WTC11 (cell line): ENCODE measurements around the gene KLHDC4. TPM values are rescaled to one million over a fixed set of nuclear protein-coding genes. Genes with fewer than 3 reads are reported as not detected.

Source experiments
- ATAC-seq: fragments of 200-7000 bp; cut with Tn5 transposase; 2 replicates; pipeline ENCODE4 v1.10.0; 2021; ENCODE audit warnings: mild to moderate bottlenecking, moderate library complexity
- CTCF ChIA-PET: fragments of 300-600 bp; sonication (Branson Sonifier 250); formaldehyde crosslinking; loops from one replicate; lab custom pipeline; 2021; ENCODE audit warnings: antibody characterized with exemption; lab: Charles Lee
- POLR2A ChIA-PET: fragments of 350-600 bp; sonication (Branson Sonifier 250); formaldehyde crosslinking; loops from one replicate; lab custom pipeline; 2021; ENCODE audit warnings: antibody characterized with exemption; lab: Charles Lee
- DNase-seq: peaks from one replicate; pipeline ENCODE4 v3.0.0; 2021; ENCODE audit warnings: low spot score
- H3K27ac Mint-ChIP-seq: 2 replicates; pipeline ENCODE4 v1.8.0; 2021; ENCODE audit warnings: mixed read lengths
- H3K27me3 Mint-ChIP-seq: 2 replicates; pipeline ENCODE4 v1.8.0; 2021; ENCODE audit warnings: low read depth, mild to moderate bottlenecking, moderate library complexity, mixed read lengths
- H3K36me3 Mint-ChIP-seq: 2 replicates; pipeline ENCODE4 v1.8.0; 2021; ENCODE audit warnings: mixed read lengths
- H3K4me1 Mint-ChIP-seq: 2 replicates; pipeline ENCODE4 v1.8.0; 2022; ENCODE audit warnings: mixed read lengths
- H3K4me3 Mint-ChIP-seq: 2 replicates; pipeline ENCODE4 v1.8.0; 2021; ENCODE audit warnings: mild to moderate bottlenecking, moderate library complexity, mixed read lengths
- H3K9me3 Mint-ChIP-seq: 2 replicates; pipeline ENCODE4 v1.8.0; 2021; ENCODE audit warnings: mixed read lengths
- CDX4 ChIP-seq: fragments of 250-450 bp; sonication (Bioruptor Pico); IDR thresholded peaks from 2 replicates; pipeline ENCODE4 v1.9.0; 2021; ENCODE audit warnings: moderate library complexity, mild to moderate bottlenecking, inconsistent platforms, borderline replicate concordance
- FOXJ3 ChIP-seq: sonication (generic); formaldehyde crosslinking; IDR thresholded peaks from 2 replicates; pipeline ENCODE4 v1.9.0; 2021; ENCODE audit warnings: missing genetic modification reagents, mild to moderate bottlenecking, borderline replicate concordance
- JUN ChIP-seq: sonication (generic); formaldehyde crosslinking; IDR thresholded peaks from 2 replicates; pipeline ENCODE4 v1.8.0; 2023; ENCODE audit warnings: mild to moderate bottlenecking, missing genetic modification reagents
- SOX15 ChIP-seq: fragments of 250-450 bp; sonication (Bioruptor Pico); IDR thresholded peaks from 2 replicates; pipeline ENCODE4 v1.9.0; 2021; ENCODE audit warnings: mild to moderate bottlenecking
- ZNF219 ChIP-seq: sonication (generic); formaldehyde crosslinking; IDR thresholded peaks from 2 replicates; pipeline ENCODE4 v1.8.0; 2023; ENCODE audit warnings: missing genetic modification reagents, mild to moderate bottlenecking, borderline replicate concordance
- ZNF232 ChIP-seq: sonication (generic); formaldehyde crosslinking; IDR thresholded peaks from 2 replicates; pipeline ENCODE4 v1.8.0; 2022; ENCODE audit warnings: mild to moderate bottlenecking, missing genetic modification reagents
- ZNF416 ChIP-seq: fragments of 250-450 bp; sonication (Bioruptor Pico); IDR thresholded peaks from 2 replicates; pipeline ENCODE4 v1.9.0; 2021; ENCODE audit warnings: mild to moderate bottlenecking, inconsistent platforms
- ZNF512 ChIP-seq: sonication (generic); formaldehyde crosslinking; IDR thresholded peaks from 2 replicates; pipeline ENCODE4 v1.8.1; 2022; ENCODE audit warnings: missing genetic modification reagents, borderline replicate concordance
- total RNA-seq: library from RNA; stranded (reverse); gene quantifications from 3 replicates; pipeline ENCODE4 v1.2.3, GENCODE V29; 2021
- TF ChIP-seq, protein P1 (sequence below): sonication (generic); formaldehyde crosslinking; IDR thresholded peaks from 2 replicates; pipeline ENCODE4 v1.8.0; 2022; ENCODE audit warnings: missing genetic modification reagents
- TF ChIP-seq, protein P2 (sequence below): sonication (generic); formaldehyde crosslinking; IDR thresholded peaks from 2 replicates; pipeline ENCODE4 v1.8.0; 2022; ENCODE audit warnings: mild to moderate bottlenecking, missing genetic modification reagents

KLHDC4 gene
- total RNA-seq, 1 experiment from 2014 or later = 63.6 TPM

GRCh38 chr16:87762620-87763019, 3.2 kb downstream of the KLHDC4 start (continued):
- TF ChIP-seq, protein P1, sequence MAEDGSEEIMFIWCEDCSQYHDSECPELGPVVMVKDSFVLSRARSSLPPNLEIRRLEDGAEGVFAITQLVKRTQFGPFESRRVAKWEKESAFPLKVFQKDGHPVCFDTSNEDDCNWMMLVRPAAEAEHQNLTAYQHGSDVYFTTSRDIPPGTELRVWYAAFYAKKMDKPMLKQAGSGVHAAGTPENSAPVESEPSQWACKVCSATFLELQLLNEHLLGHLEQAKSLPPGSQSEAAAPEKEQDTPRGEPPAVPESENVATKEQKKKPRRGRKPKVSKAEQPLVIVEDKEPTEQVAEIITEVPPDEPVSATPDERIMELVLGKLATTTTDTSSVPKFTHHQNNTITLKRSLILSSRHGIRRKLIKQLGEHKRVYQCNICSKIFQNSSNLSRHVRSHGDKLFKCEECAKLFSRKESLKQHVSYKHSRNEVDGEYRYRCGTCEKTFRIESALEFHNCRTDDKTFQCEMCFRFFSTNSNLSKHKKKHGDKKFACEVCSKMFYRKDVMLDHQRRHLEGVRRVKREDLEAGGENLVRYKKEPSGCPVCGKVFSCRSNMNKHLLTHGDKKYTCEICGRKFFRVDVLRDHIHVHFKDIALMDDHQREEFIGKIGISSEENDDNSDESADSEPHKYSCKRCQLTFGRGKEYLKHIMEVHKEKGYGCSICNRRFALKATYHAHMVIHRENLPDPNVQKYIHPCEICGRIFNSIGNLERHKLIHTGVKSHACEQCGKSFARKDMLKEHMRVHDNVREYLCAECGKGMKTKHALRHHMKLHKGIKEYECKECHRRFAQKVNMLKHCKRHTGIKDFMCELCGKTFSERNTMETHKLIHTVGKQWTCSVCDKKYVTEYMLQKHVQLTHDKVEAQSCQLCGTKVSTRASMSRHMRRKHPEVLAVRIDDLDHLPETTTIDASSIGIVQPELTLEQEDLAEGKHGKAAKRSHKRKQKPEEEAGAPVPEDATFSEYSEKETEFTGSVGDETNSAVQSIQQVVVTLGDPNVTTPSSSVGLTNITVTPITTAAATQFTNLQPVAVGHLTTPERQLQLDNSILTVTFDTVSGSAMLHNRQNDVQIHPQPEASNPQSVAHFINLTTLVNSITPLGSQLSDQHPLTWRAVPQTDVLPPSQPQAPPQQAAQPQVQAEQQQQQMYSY (CRISPR knock-in tag) = no peak
- TF ChIP-seq SOX15 (no peak), ZNF416 (CRISPR knock-in tag) (no peak), ZNF219 (CRISPR knock-in tag) (no peak)

DNA sequence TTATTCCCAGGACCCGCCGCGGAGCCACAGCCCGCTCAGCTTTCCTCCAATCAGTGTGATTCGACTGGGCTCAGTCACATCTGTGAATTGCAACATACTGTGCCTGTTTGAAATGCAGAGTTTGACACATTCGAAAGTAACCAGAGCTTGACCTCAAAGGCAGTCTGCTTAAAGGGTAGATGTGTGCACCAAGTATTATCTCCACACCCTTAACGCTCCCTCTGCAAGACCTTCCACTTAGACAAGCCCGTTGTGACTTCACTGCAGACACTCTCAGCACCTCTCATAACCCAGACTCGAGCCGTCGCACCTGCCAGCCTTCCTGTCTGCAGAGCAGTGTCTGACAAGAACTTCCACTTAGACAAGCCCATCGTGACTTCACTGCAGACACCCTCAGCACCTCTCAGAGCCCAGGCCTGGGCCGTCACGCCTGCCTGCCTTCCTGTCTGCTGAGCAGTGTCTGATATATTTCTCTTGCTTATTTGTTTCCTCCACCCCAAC, 3.7 kb downstream of the KLHDC4 start:
- Mint-ChIP-seq H3K4me3 (no peak overlapping the region), H3K27ac (0 out of 2 replicates have a peak overlapping the region, but pooled peaks have one; percentile 42), H3K9me3 (no peaks in the 10 kb centered on the region), H3K27me3 (no peaks in the 10 kb centered on the region), H3K4me1 (peaks cover 6% of the 10 kb centered on the region; the same call in 1 of the 2 replicates), H3K36me3 (peaks cover 44% of the 10 kb centered on the region)
- ChIA-PET POLR2A (no interaction called here), CTCF (interaction anchor here (0.7 kb wide), 1 partner anchor 15 kb away, joined by 7 read pairs; no protein-coding TSS in a partner anchor)
- DNase-seq (no peak), ATAC-seq (no peak)
- no peak for TF ChIP-seq ZNF512 (CRISPR knock-in tag)
- TF ChIP-seq ZNF232 (CRISPR knock-in tag) = no peak

DNA sequence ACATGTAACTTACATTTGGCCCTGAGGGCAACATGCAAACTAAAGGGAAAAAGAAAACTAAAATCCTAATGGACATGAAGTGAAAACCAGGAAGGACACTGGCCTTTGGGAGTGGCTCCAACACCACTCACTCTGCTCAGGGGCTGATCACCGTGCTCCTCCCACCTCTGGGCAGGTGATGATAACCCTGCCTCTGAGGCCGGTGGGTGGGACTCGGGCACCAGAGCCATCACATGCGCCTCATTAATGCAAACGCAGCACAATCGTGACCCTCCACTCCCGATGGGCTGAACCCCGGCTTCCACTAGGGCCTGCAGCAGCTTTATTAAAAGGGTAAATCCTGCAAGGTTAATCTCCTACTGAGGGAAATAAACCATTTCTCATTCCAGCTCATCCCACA, 4.7 kb downstream of the KLHDC4 start:
- ATAC-seq (no peak), DNase-seq (no peak)
- Mint-ChIP-seq H3K4me1 (peaks cover 6% of the 10 kb centered on the region; the same call in 1 of the 2 replicates), H3K27me3 (no peaks in the 10 kb centered on the region), H3K27ac (no peak overlapping the region), H3K4me3 (no peak overlapping the region), H3K36me3 (peaks cover 51% of the 10 kb centered on the region), H3K9me3 (no peaks in the 10 kb centered on the region)
- ChIA-PET POLR2A (no interaction called here), CTCF (no interaction called here)
- TF ChIP-seq FOXJ3 (CRISPR knock-in tag) (no peak), ZNF232 (CRISPR knock-in tag) (no peak)

DNA sequence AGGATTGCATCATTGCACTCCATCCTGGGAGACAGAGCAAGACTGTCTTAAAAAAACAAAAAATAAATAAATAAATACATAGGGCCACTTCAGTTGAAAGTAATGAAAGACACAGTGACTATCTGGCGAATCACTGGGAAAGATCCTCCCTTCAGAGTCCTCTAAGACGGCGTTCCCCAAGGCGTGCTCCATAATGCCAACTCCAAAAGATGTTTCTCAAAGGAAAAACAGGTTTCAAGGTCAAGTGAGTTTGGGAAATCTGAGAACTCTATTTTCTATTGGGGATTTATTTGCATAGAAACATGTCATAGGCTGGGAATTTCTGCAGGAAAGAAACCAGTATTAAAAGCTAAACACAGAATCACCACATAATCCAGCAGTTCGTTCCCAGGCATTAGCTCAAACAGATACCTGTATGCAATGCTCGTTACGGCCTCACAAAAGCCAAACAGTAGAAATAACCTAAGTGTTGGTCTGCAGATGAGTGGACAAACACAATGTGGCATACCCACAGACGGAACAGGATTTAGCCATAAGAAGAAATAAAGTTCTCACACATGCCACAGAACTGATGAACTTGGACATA, 7.9 kb downstream of the KLHDC4 start:
- no peaks in the 10 kb centered on the region for H3K4me1 Mint-ChIP-seq

More for the DNA sequence above, 7.9 kb downstream of the KLHDC4 start:
- POLR2A ChIA-PET = no interaction called here
- Mint-ChIP-seq H3K27me3 (no peaks in the 10 kb centered on the region), H3K36me3 (peaks cover 70% of the 10 kb centered on the region), H3K27ac (no peak overlapping the region), H3K4me3 (no peak overlapping the region), H3K9me3 (no peaks in the 10 kb centered on the region)
- CTCF ChIA-PET = interaction anchor here (1.5 kb wide), 1 partner anchor 12 kb away, joined by 4 read pairs; no protein-coding TSS in a partner anchor
- no peak for DNase-seq
- ATAC-seq = no peak
- TF ChIP-seq FOXJ3 (CRISPR knock-in tag) (no peak), CDX4 (no peak), JUN (no peak)
- TF ChIP-seq, protein P2, sequence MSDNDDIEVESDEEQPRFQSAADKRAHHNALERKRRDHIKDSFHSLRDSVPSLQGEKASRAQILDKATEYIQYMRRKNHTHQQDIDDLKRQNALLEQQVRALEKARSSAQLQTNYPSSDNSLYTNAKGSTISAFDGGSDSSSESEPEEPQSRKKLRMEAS = no peak
